Spleen (tissue), 7 donors: ENCODE measurements around the gene CDH8.

ENCODE experiments used
- CTCF ChIP-seq, 11 experiments: fragments of 200-600 bp in 7 of 11; fragments of 450-650 bp in 4 of 11; sonication (generic) in 4 of 11; IDR thresholded peaks in 8 of 11; conservative IDR thresholded peaks in 3 of 11; 1 replicate in 7 of 11; 2 replicates in 4 of 11; pipeline versions ENCODE4 v1.4.0 to v1.8.0; 2016 to 2021; ENCODE audit warnings: antibody characterized with exemption in 11 of 11, inconsistent platforms in 4 of 11, mild to moderate bottlenecking in 1 of 11
- POLR2A ChIP-seq, 3 donors: fragments of 450-650 bp; IDR thresholded peaks; one replicate each; pipeline ENCODE4 v1.5.1; 2017; ENCODE audit warnings: antibody characterized with exemption in 3 of 3, mild to moderate bottlenecking in 1 of 3
- POLR2AphosphoS5 ChIP-seq, 3 donors: sonication (generic); formaldehyde crosslinking; IDR thresholded peaks; one replicate each; pipeline ENCODE4 v1.5.1; 2017; ENCODE audit warnings: antibody characterized with exemption in 3 of 3
- donor health status: DM: no; HTN: no; CAD: no; lungs with moderate emphysema.
- donor health status: DM: no; HTN: no; CAD: no.
- donor health status: DM: no; HTN: no; CAD: no.

GRCh38 chr16:61887903-61888302, 148.3 kb downstream of the CDH8 start:
- no peak for TF ChIP-seq CTCF (IDR thresholded peaks at IDR 0.05 in 8 of 11, conservative IDR thresholded peaks at IDR 0.05 in 3 of 11)
- TF ChIP-seq POLR2AphosphoS5 (IDR thresholded peaks at IDR 0.05), result no peak
- no peak for TF ChIP-seq POLR2A (IDR thresholded peaks at IDR 0.05)
